Nephron (organoid): ENCODE data around the gene FAHD2A.

ENCODE experiments used
- H3K27ac Mint-ChIP-seq, 3 experiments: 2 replicates each; pipeline ENCODE4 v1.8.0; 2020; ENCODE audit warnings: mixed read lengths in 3 of 3, mild to moderate bottlenecking in 2 of 3, moderate library complexity in 1 of 3
- H3K27me3 Mint-ChIP-seq: 2 replicates; pipeline ENCODE4 v1.8.0; 2021; ENCODE audit warnings: low read depth, mild to moderate bottlenecking, moderate library complexity, mixed read lengths
- H3K36me3 Mint-ChIP-seq: 2 replicates; pipeline ENCODE4 v1.8.0; 2020; ENCODE audit warnings: low read depth, mixed read lengths
- H3K4me1 Mint-ChIP-seq: 2 replicates; pipeline ENCODE4 v1.8.0; 2020; ENCODE audit warnings: mixed read lengths
- H3K4me3 Mint-ChIP-seq, 3 experiments: 2 replicates each; pipeline ENCODE4 v1.8.0; 2020; ENCODE audit warnings: mild to moderate bottlenecking in 3 of 3, mixed read lengths in 3 of 3, moderate library complexity in 2 of 3
- H3K9me3 Mint-ChIP-seq: 2 replicates; pipeline ENCODE4 v1.8.0; 2020; ENCODE audit warnings: mixed read lengths
- CTCF ChIP-seq, 3 experiments: fragments of 200-600 bp; sonication (generic); IDR thresholded peaks; one replicate each; pipeline ENCODE4 v1.5.0; 2021; ENCODE audit warnings: antibody characterized with exemption in 3 of 3; ENCODE audit not compliant: unreplicated experiment in 3 of 3

The FAHD2A gene

GRCh38 chr2:95356821-95357700 is 45.4 kb upstream of the FAHD2A start:
- Mint-ChIP-seq H3K9me3 (no peaks in the 10 kb centered on the region), H3K36me3 (no peaks in the 10 kb centered on the region), H3K27me3 (peaks cover 5% of the 10 kb centered on the region), H3K27ac (no peak overlapping the region), H3K4me1 (no peaks in the 10 kb centered on the region), H3K4me3 (no peak overlapping the region)
- TF ChIP-seq CTCF (IDR thresholded peaks at IDR 0.05; ENCODE audit: unreplicated experiment in 3 of 3): no peak

- H3K4me1 Mint-ChIP-seq: no peaks in the 10 kb centered on the region
- TF ChIP-seq CTCF (IDR thresholded peaks at IDR 0.05; ENCODE audit: unreplicated experiment in 3 of 3): no peak
- H3K36me3 Mint-ChIP-seq: no peaks in the 10 kb centered on the region
- no peaks in the 10 kb centered on the region for H3K9me3 Mint-ChIP-seq
- H3K4me3 Mint-ChIP-seq: no peak overlapping the region
- peaks cover 5% of the 10 kb centered on the region for H3K27me3 Mint-ChIP-seq
- H3K27ac Mint-ChIP-seq: no peak overlapping the region
These were observed 44.7 kb upstream of the FAHD2A start for GRCh38 chr2:95357717-95358280.

GRCh38 chr2:95359031-95359430 is 43.5 kb upstream of the FAHD2A start:
- Mint-ChIP-seq H3K4me1 (no peaks in the 10 kb centered on the region), H3K27ac (no peak overlapping the region), H3K36me3 (no peaks in the 10 kb centered on the region), H3K9me3 (no peaks in the 10 kb centered on the region), H3K4me3 (no peak overlapping the region), H3K27me3 (peaks cover 5% of the 10 kb centered on the region)
- TF ChIP-seq CTCF (IDR thresholded peaks at IDR 0.05; ENCODE audit: unreplicated experiment in 3 of 3): no peak

GRCh38 chr2:95359501-95359930 is 43.0 kb upstream of the FAHD2A start:
- Mint-ChIP-seq H3K27ac (no peak overlapping the region), H3K9me3 (no peaks in the 10 kb centered on the region), H3K4me3 (no peak overlapping the region), H3K36me3 (no peaks in the 10 kb centered on the region), H3K4me1 (no peaks in the 10 kb centered on the region), H3K27me3 (peaks cover 5% of the 10 kb centered on the region)
- TF ChIP-seq CTCF (IDR thresholded peaks at IDR 0.05; ENCODE audit: unreplicated experiment in 3 of 3): no peak

- Mint-ChIP-seq H3K27me3 (peaks cover 9% of the 10 kb centered on the region), H3K27ac (no peak overlapping the region), H3K4me3 (no peak overlapping the region), H3K4me1 (no peaks in the 10 kb centered on the region), H3K36me3 (no peaks in the 10 kb centered on the region), H3K9me3 (no peaks in the 10 kb centered on the region)
- TF ChIP-seq CTCF (IDR thresholded peaks at IDR 0.05; ENCODE audit: unreplicated experiment in 3 of 3): no peak
These were observed 41.1 kb upstream of the FAHD2A start for GRCh38 chr2:95361216-95361980.
